ENCODE measurements around the gene MFSD2A. TPM values are rescaled to one million over a fixed set of nuclear protein-coding genes. Genes with fewer than 3 reads are reported as not detected.

Gene MFSD2A
- total RNA-seq, 1 experiment from 2014 or later: 19.9 TPM

- TF ChIP-seq, protein P1, sequence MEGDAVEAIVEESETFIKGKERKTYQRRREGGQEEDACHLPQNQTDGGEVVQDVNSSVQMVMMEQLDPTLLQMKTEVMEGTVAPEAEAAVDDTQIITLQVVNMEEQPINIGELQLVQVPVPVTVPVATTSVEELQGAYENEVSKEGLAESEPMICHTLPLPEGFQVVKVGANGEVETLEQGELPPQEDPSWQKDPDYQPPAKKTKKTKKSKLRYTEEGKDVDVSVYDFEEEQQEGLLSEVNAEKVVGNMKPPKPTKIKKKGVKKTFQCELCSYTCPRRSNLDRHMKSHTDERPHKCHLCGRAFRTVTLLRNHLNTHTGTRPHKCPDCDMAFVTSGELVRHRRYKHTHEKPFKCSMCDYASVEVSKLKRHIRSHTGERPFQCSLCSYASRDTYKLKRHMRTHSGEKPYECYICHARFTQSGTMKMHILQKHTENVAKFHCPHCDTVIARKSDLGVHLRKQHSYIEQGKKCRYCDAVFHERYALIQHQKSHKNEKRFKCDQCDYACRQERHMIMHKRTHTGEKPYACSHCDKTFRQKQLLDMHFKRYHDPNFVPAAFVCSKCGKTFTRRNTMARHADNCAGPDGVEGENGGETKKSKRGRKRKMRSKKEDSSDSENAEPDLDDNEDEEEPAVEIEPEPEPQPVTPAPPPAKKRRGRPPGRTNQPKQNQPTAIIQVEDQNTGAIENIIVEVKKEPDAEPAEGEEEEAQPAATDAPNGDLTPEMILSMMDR (conservative IDR thresholded peaks at IDR 0.05): no peak
- H3K4me3 Mint-ChIP-seq: no peak overlapping the region
These were observed 16.2 kb downstream of the MFSD2A start for GRCh38 chr1:39971138-39971537.

More at GRCh38 chr1:39971138-39971537, 16.2 kb downstream of the MFSD2A start:
- H3K23me2 ChIP-seq (ENCODE audit: insufficient read length, low read depth, low read length, poor library complexity, severe bottlenecking): no peaks in the 10 kb centered on the region
- H3T11ph ChIP-seq (ENCODE audit: low read length): no peak overlapping the region
- Mint-ChIP-seq H3K9me3 (no peaks in the 10 kb centered on the region), H3K4me1 (peaks cover 5 to 6% of the 10 kb centered on the region in 2 experiments), H3K36me3 (ENCODE audit: insufficient read depth in 1 of 3, low read depth in 3 of 3) (peaks cover 24 to 43% (median 32%) of the 10 kb centered on the region in 3 experiments; a peak in 6 of 7 replicates), H3K27ac (no peak overlapping the region), H3K27me3 (ENCODE audit: low read depth) (no peaks in the 10 kb centered on the region)
- no peak overlapping the region for H2BK120ac ChIP-seq (ENCODE audit: low read depth, low read length, poor library complexity, severe bottlenecking)
- no peaks in the 10 kb centered on the region for H3K9me3 ChIP-seq (ENCODE audit: control insufficient read depth, low read depth, low read length)
- H3K4me1 ChIP-seq (ENCODE audit: insufficient read depth, low read length): no peaks in the 10 kb centered on the region
- H3K14ac ChIP-seq (ENCODE audit: insufficient read depth, low read length): no peak overlapping the region
- H3K79me2 ChIP-seq (ENCODE audit: insufficient read depth, low read length): no peaks in the 10 kb centered on the region
- no CpG with 5 or more reads among the region's 4 CpGs for WGBS (ENCODE audit: extremely low coverage, insufficient read length, low lambda C conversion rate)
- H2BK12ac ChIP-seq (ENCODE audit: insufficient read length, low read depth, low read length): no peak overlapping the region
- no peak overlapping the region for H4K5ac ChIP-seq (ENCODE audit: insufficient read length, low read depth, low read length)
- H4K91ac ChIP-seq (ENCODE audit: insufficient read length, low read depth, low read length): no peak overlapping the region
- H2BK15ac ChIP-seq (ENCODE audit: low read depth, low read length): no peak overlapping the region
- H3K56ac ChIP-seq (ENCODE audit: insufficient read length, low read depth, low read length): no peak overlapping the region
- no peak overlapping the region for H3K4me2 ChIP-seq (ENCODE audit: insufficient read depth, insufficient read length, low read length)
- H3K23ac ChIP-seq (ENCODE audit: insufficient read length, low read depth, low read length): no peak overlapping the region
- DNase-seq: no peak
- no peaks in the 10 kb centered on the region for H3K79me1 ChIP-seq (ENCODE audit: insufficient read depth, low read depth, low read length, poor library complexity, severe bottlenecking)
- H3K27ac ChIP-seq (ENCODE audit: insufficient read length, low read depth, low read length): no peak overlapping the region
- peaks cover 3% of the 10 kb centered on the region for H4K20me1 ChIP-seq (ENCODE audit: control insufficient read depth, insufficient read depth, insufficient read length)
- H2AK5ac ChIP-seq (ENCODE audit: insufficient read length, low read length): no peak overlapping the region
- no peak overlapping the region for H3K4ac ChIP-seq (ENCODE audit: low read depth, low read length)
- no peak overlapping the region for H2BK5ac ChIP-seq (ENCODE audit: insufficient read length, low read length)
- H3K27me3 ChIP-seq (ENCODE audit: insufficient read depth, low read length): no peaks in the 10 kb centered on the region
- H2BK20ac ChIP-seq (ENCODE audit: low read depth, low read length, poor library complexity, severe bottlenecking): no peak overlapping the region
- no peak overlapping the region for H4K8ac ChIP-seq (replicated peaks; ENCODE audit: insufficient read length, low read depth, low read length)
- no peak overlapping the region for H2AFZ ChIP-seq (ENCODE audit: low read length)
- no peak overlapping the region for H3K9ac ChIP-seq (ENCODE audit: extremely low read depth, insufficient read length, low read length)
- no peak overlapping the region for H3K18ac ChIP-seq (ENCODE audit: insufficient read length, low read depth, low read length)

Measured in H9 (cell line).